Nephron progenitor cell (in vitro differentiated cells): ENCODE results near the gene PIK3R1.

Experiments
- DNase-seq: peaks from one replicate; pipeline ENCODE4 v3.0.0; 2021
- H3K27ac Mint-ChIP-seq: 2 replicates; pipeline ENCODE4 v1.8.0; 2021; ENCODE audit warnings: mild to moderate bottlenecking, moderate library complexity, mixed read lengths
- H3K27me3 Mint-ChIP-seq: 2 replicates; pipeline ENCODE4 v1.8.0; 2021; ENCODE audit warnings: mild to moderate bottlenecking, low read depth, mixed read lengths; ENCODE audit not compliant: poor library complexity
- H3K36me3 Mint-ChIP-seq: 2 replicates; pipeline ENCODE4 v1.8.0; 2021; ENCODE audit warnings: low read depth, mixed read lengths
- H3K4me1 Mint-ChIP-seq: 2 replicates; pipeline ENCODE4 v1.8.0; 2021; ENCODE audit warnings: mixed read lengths
- H3K4me3 Mint-ChIP-seq: 2 replicates; pipeline ENCODE4 v1.8.0; 2021; ENCODE audit warnings: mild to moderate bottlenecking, moderate library complexity, mixed read lengths
- H3K9me3 Mint-ChIP-seq: 2 replicates; pipeline ENCODE4 v1.8.0; 2021; ENCODE audit warnings: mild to moderate bottlenecking, moderate library complexity, mixed read lengths
- CTCF ChIP-seq: fragments of 200-600 bp; sonication (generic); IDR thresholded peaks from 2 replicates; pipeline ENCODE4 v1.5.0; 2021; ENCODE audit warnings: antibody characterized with exemption

Gene PIK3R1

GRCh38 chr5:68314465-68314864 is 98.9 kb downstream of the PIK3R1 start:
- Mint-ChIP-seq H3K9me3 (peaks cover 15% of the 10 kb centered on the region), H3K27ac (no peak overlapping the region), H3K4me1 (peaks cover 4% of the 10 kb centered on the region), H3K4me3 (no peak overlapping the region), H3K27me3 (peaks cover 11% of the 10 kb centered on the region), H3K36me3 (peaks cover 4% of the 10 kb centered on the region)
- no peak for DNase-seq
- no peak for TF ChIP-seq CTCF

- peaks cover 14% of the 10 kb centered on the region for H3K4me1 Mint-ChIP-seq
- peaks cover 18% of the 10 kb centered on the region for H3K9me3 Mint-ChIP-seq
- no peak overlapping the region for H3K4me3 Mint-ChIP-seq
- TF ChIP-seq CTCF: no peak
- peaks cover 4% of the 10 kb centered on the region for H3K36me3 Mint-ChIP-seq
- H3K27ac Mint-ChIP-seq: no peak overlapping the region
- H3K27me3 Mint-ChIP-seq: peaks cover 10% of the 10 kb centered on the region
- DNase-seq: no peak
Observed at GRCh38 chr5:68315679-68316271, 100.2 kb downstream of the PIK3R1 start.

- Mint-ChIP-seq H3K4me3 (no peak overlapping the region), H3K27me3 (peaks cover 8% of the 10 kb centered on the region), H3K9me3 (peaks cover 18% of the 10 kb centered on the region), H3K4me1 (peaks cover 19% of the 10 kb centered on the region), H3K27ac (no peak overlapping the region), H3K36me3 (peaks cover 4% of the 10 kb centered on the region)
- no peak for DNase-seq
- TF ChIP-seq CTCF: no peak
Observed at GRCh38 chr5:68316469-68316868, 100.9 kb downstream of the PIK3R1 start.

- Mint-ChIP-seq H3K4me3 (no peak overlapping the region), H3K27ac (no peak overlapping the region), H3K9me3 (peaks cover 18% of the 10 kb centered on the region), H3K27me3 (peaks cover 8% of the 10 kb centered on the region), H3K36me3 (peaks cover 4% of the 10 kb centered on the region), H3K4me1 (peaks cover 19% of the 10 kb centered on the region)
- no peak for DNase-seq
- TF ChIP-seq CTCF: no peak
Observed at GRCh38 chr5:68317646-68318045, 102.1 kb downstream of the PIK3R1 start.

- peak overlapping the region; percentile 3 for H3K27ac Mint-ChIP-seq
- no peak for TF ChIP-seq CTCF
- no peak overlapping the region for H3K4me3 Mint-ChIP-seq
- no peak for DNase-seq
- H3K27me3 Mint-ChIP-seq: peaks cover 8% of the 10 kb centered on the region
- H3K4me1 Mint-ChIP-seq: peaks cover 19% of the 10 kb centered on the region
- peaks cover 18% of the 10 kb centered on the region for H3K9me3 Mint-ChIP-seq
- peaks cover 4% of the 10 kb centered on the region for H3K36me3 Mint-ChIP-seq
Observed at GRCh38 chr5:68318955-68319705, 103.6 kb downstream of the PIK3R1 start.
